NCI-H2196 treated with DMSO at 0.1 percent for 48 hours (cell line): Measurements from ENCODE around the gene MBTPS2.
"Not testable (repeated sequence)": the region's sequence is repeated elsewhere in the genome, so short reads cannot be mapped to it uniquely, and the experiment has no call there.

Experiments
- DNase-seq: peaks from one replicate; lab custom pipeline; 2025; ENCODE audit not compliant: unreplicated experiment; lab: John Stamatoyannopoulos, UW

MBTPS2 gene

DNA sequence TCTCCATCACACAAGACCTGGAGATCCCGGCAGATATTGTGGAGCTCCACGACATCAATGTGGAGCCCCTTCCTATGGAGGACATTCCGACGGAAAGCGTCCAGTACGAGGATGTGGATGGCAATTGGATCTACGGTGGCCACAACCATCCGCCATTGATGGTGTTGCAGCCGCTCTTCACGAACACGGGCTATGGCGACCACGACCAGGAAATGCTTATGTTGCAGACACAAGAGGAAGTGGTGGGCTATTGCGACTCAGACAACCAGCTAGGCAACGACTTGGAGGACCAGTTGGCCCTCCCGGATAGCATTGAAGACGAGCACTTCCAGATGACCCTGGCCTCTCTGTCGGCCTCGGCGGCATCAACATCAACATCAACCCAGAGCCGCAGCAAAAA lies 17.1 kb downstream of the MBTPS2 start:
- no peak for DNase-seq

DNA sequence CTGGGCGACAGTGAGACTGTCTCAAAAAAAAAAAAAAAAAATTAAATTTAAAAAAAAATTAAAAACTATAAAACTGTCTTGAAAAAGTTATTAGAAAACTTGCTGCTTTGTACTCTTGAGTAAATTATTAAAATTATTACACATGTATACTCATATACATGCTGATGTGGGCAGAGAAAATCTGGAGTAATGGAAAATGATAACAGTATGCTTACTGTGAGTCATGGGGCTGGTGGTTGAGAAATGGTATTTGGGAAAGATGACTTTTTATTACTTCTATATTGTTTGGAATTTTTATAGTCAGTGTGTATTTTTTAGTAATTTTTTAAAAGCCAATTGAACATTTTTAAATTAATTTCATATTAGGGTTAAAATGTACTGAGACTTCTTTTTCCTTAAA lies 23.8 kb downstream of the MBTPS2 start:
- DNase-seq, result no peak

GRCh38 chrX:21865436-21865835 lies 26.0 kb downstream of the MBTPS2 start:
- no peak for DNase-seq

- no peak for DNase-seq
Measured at GRCh38 chrX:21870494-21870893, 31.1 kb downstream of the MBTPS2 start.

DNA sequence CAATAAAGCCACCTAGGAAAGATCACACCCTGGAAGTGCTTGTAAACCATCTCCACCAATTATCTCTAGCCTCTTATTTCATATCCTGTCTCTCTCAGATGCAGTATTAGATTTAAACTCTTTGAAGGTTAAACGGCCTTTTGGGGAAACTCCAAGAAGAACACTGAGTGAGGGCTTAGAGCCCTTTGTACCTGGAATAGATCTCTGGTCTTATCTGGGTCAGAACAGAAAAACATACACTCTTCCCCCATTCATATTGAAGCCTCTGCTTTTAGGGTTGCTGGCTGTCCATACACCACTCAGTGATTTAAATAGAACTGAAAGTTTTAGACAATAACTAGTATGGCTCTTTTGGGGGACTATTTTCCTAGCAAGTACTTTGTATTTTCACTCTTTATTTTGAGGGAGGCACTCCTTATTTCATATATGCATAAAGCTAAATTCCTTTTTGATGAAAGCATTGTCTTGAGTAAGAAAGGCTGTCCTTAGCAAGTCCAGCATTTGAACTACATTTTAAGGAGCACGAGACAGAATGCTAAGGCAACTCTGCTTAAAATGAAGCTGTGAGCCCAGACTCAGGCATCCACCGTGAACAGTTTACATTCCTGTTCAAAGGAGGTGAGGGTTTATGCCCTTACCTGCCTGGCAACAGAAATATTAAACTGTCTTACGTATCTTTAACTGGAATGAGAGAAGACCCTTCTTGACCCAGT lies 33.8 kb downstream of the MBTPS2 start:
- no peak for DNase-seq

GRCh38 chrX:21874182-21874581 lies 34.8 kb downstream of the MBTPS2 start:
- not testable (repeated sequence) for DNase-seq

DNA sequence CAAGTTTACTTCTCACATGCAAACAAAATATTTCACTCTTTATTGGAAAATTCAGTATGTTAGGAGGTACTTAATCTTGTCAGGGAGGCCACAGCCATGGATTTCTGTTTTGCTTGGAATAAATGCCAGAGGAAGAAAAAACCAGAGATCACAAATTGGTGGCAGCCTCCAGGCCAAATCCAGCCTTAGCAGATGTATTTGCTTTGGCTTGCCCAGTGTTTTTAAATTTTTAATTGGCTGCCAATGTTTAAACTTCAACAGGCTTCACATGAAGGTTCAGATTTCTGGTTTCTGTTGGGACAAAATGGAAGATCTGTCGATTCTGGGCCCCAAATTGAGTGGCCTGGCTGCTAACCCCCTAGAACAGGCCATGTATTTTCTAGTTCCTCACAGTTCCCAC lies 35.6 kb downstream of the MBTPS2 start:
- DNase-seq, result no peak

DNA sequence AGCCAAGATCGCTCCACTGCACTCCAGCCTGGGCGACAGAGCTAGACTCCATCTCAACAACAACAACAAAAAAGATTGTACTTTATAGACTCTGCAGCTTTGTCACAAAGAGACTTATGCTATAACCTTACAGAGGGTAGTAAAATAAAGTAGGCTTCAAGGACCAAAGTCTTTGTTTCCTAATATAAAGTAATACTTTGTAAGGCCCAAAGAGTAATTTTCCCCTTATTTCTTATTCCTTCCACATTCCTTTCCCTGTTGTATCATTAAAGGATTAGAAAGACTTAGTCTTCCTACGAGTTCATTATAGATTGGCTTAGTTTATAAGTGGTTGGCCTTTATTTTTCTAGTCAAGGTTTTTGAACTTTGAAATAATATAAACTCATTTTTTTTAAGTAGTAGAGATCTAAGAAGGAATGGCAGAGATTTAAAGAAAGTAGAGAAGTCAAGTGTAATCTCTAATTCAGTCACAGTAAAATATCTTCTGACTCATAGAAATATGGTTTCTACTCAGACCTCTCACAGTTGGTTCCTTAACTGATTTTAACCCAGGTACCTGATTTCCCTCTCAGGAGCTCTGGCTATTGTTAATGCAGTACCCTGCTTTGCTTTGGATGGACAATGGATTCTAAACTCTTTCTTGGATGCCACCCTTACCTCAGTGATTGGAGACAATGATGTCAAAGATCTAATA lies 42.6 kb downstream of the MBTPS2 start:
- no peak for DNase-seq

GRCh38 chrX:21883258-21883657 lies 43.8 kb downstream of the MBTPS2 start:
- DNase-seq, result no peak

GRCh38 chrX:21885568-21885967 lies 46.2 kb downstream of the MBTPS2 start:
- DNase-seq, result no peak

DNA sequence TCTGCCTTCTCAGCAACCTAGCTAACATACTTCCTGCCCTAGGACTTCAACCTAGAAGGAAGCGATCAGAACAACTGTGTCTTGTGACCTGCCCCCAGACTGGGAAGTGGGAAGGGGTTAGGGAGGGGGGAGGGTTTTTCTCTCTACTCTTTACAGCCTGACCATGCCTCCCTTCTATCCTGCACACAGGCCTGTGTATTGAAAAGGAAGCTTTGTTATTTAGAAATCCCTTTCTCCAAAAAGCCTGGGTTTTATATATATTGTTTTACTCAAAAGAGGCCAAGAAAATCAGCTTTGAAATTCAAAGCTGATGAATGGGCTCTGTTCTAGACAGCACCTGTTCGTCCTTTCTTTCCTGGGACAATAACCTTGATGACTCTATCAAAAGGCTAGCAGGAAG lies 65.9 kb downstream of the MBTPS2 start:
- DNase-seq, result no peak

DNA sequence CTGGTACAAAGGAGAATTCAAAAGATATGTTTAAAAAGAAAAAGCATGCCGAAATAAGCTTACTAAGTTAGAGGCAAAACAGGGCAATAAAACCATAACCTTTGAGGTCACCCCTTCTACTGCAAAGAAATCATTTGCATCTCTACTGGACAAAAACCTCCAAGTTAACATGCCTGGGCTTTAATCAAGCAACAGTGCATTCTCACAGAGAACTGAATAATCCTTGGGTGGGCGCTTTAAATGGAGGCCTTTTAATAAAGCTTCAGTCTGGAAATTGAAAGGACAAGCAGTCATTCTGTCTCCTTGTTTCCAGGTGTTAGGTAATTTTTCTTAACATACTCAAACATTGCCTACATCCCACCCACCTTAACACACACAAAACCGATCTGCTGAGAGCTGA lies 66.5 kb downstream of the MBTPS2 start:
- no peak for DNase-seq

- no peak for DNase-seq
Measured at GRCh38 chrX:21907260-21907659, 67.8 kb downstream of the MBTPS2 start.

GRCh38 chrX:21911481-21911880 lies 72.1 kb downstream of the MBTPS2 start:
- no peak for DNase-seq

DNA sequence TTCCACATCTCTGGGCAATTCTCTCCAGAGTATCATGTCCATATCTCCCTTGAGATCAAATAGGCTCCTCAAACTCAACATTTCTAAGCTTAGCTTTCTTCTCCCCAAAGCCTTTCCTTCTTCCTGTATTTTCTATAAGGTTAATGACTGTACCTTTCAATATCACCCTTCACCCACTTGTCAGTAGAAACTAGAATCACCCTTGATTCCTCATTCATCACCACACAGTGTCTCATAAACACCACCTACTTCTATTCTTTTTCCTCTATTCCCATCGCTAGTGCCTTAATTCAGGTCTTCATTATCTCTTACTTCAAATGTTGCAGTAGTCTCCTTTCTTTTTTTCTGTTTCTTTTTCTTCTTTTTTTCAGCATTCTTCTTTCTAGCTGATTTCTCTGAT lies 72.8 kb downstream of the MBTPS2 start:
- no peak for DNase-seq

DNA sequence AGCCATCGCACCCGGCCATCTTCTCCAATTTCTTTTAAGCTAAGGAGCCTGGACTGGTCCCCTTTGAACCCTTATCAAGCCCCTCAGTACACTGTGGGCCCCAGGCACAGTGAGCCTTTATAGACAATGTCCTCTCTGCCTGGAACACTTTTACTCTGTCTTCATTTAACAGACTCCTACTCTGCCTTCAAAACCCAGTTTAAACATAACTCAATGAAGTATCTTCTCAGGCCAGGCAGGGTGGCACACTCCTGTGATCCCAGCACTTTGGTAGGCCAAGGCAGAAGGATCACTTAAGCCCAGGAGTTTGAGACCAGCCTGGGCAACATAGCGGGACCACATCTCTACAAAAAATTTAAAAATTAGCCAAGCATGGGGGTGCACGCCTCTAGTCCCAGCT lies 73.6 kb downstream of the MBTPS2 start:
- DNase-seq, result no peak

- DNase-seq, result no peak
Measured at GRCh38 chrX:21926116-21926515, 86.7 kb downstream of the MBTPS2 start.

DNA sequence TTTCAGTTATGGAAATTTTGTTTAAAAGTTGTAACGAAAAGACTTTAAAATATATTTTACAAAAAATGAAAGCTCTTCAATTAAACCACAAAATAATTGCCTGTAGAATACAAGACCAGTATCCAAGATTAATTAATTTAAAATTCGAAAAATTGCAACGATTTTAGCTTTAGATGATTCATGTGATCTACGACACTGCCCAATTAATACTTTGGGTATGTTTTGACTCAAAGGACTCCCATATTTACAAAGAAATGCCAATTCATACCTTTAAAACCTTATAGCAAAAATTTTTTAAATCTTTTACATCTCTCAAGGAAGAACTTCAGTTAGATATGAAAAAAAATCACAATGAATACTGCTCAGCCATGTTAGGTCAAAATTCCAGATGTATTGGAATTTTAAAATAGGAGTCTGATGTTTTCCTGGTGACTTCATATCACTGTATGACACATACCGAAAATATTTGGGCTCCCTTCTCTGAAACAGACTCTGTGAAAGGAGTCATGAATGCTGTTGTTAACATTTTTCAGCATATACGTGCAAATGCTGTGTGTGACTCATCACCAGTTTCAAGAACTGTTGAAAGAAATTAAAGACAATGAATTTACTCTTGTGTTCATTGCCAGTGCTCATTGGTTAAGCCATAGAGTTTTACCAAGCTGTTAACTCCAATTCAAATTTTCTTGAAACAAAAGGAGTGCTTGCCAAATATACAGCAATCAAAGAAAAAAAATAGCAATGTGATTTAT lies 87.3 kb downstream of the MBTPS2 start:
- no peak for DNase-seq

- no peak for DNase-seq
Measured at GRCh38 chrX:21929209-21929608, 89.8 kb downstream of the MBTPS2 start.

DNA sequence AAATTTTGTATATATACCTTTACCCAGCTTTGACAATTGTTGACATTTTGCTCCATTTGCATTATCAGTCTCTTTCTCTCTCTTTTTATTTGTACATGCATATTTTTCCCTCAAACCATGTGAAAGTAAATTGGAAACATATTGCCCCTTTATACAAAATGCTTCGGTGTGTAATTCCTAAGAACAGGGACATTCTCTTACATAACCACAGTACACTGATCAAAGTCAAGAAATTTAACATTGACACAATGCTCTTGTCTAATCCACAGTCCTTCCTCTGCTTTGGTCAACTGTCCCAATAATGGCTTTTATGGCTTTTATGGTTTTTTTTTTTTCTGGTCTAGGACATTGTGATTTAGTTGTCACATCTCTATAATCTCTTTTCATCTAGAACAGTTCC lies 91.6 kb downstream of the MBTPS2 start:
- DNase-seq, result no peak

DNA sequence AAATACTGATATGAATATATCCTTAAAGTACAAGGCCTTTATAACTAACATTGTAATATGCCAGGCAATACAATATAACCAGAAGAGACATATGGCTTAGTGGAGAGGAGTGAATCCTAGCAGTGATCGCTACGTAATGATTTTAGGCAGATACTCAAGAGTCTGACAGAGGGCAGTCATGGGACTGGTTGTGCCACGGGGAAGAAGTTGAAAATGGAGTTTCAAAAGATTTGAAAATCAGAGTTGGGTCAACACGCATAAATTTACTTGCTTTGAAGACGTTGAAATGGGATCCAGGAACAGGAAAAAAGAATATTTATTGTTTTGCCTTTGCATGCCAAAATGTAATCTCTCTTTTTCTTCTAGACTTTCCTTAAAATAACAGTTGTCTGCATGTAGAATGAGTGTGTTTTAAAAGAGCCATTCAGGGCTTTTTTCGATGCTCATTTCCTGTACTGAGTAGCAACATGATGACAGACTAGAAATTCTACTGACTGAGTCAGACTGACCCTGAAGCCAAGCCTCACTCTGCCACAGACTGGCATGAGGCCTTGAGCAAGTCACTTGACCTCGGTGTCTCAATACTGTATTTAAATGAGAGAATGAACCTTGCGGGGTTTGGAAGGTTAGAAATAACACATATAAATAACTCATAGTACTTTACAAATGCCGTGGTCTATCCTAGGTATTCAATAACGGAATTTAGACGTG lies 93.0 kb downstream of the MBTPS2 start:
- no peak for DNase-seq

- DNase-seq, result no peak
Measured at GRCh38 chrX:21933077-21933476, 93.7 kb downstream of the MBTPS2 start.
